Right lobe of liver (tissue), 6 donors: Measurements from ENCODE around the gene NUMB. TPM values are rescaled to one million over a fixed set of nuclear protein-coding genes. Genes with fewer than 3 reads are reported as not detected.
"Not testable (repeated sequence)": the region's sequence is repeated elsewhere in the genome, so short reads cannot be mapped to it uniquely, and the experiment has no call there.

ENCODE experiments used
- ATAC-seq, 4 donors: fragments of 200-7000 bp; cut with Tn5 transposase; one replicate each; pipeline ENCODE4 v1.9.1; 2020; ENCODE audit warnings: mild to moderate bottlenecking in 4 of 4, moderate library complexity in 4 of 4
- DNase-seq, 3 donors: peaks; one replicate each; pipeline ENCODE4 v3.0.0-alpha.2; 2020
- H3K27ac ChIP-seq, 3 donors: fragments of 200-600 bp; one replicate each; pipeline ENCODE4 v1.8.0; 2022
- H3K27me3 ChIP-seq, 2 donors: fragments of 200-600 bp; one replicate each; pipeline ENCODE4 v1.8.0; 2022
- H3K36me3 ChIP-seq, 4 donors: fragments of 200-600 bp; sonication (generic) in 1 of 4; one replicate each; pipeline versions ENCODE4 v1.5.1 to v1.8.0; 2017 to 2022; ENCODE audit warnings: control low read depth in 1 of 4
- H3K4me1 ChIP-seq, 4 donors: fragments of 200-600 bp; sonication (generic) in 1 of 4; one replicate each; pipeline versions ENCODE4 v1.5.1 to v1.8.0; 2017 to 2022; ENCODE audit warnings: control low read depth in 1 of 4
- H3K4me3 ChIP-seq, 3 donors: fragments of 200-600 bp; one replicate each; pipeline ENCODE4 v1.8.0; 2022
- H3K9me3 ChIP-seq, 4 donors: fragments of 200-600 bp; sonication (generic) in 1 of 4; one replicate each; pipeline versions ENCODE4 v1.5.1 to v1.8.0; 2017 to 2022; ENCODE audit warnings: control low read depth in 1 of 4
- POLR2A ChIP-seq: fragments of 450-650 bp; IDR thresholded peaks from one replicate; pipeline ENCODE4 v1.6.1; 2017; ENCODE audit warnings: antibody characterized with exemption, mild to moderate bottlenecking
- WGBS: methylation state at CpG from one replicate; pipeline ENCODE4 v1.1.6; 2018; ENCODE audit warnings: low coverage, low lambda C conversion rate; ENCODE audit not compliant: insufficient coverage; ENCODE audit errors: missing lambda C conversion rate; 5-methylcytosine and 5-hydroxymethylcytosine counted together
- intact Hi-C, 2 donors: fragments of 100-400 bp; cut with DNase I; formaldehyde crosslinking; loops; one replicate each; pipeline versions ENCODE4 v1.11.2 to v1.14.1; 2022
- total RNA-seq, 6 experiments: library from RNA; depleted of rRNA in 2 of 6; stranded (reverse); fragments of >200 nt in 2 of 6; fragmentation: NEBNext Ultra II Directional in 3 of 6; extraction: Animal tissue kit (Norgen Biotek cat#: 25700) in 3 of 6; gene quantifications; one replicate each; pipeline versions ENCODE4 v1.1.0 to v1.2.4, GENCODE V29; 2016 to 2023
- TF ChIP-seq, protein P1 (sequence below), 4 donors: fragments of 200-600 bp in 3 of 4; fragments of 450-650 bp in 1 of 4; IDR thresholded peaks; one replicate each; pipeline versions ENCODE4 v1.5.1 to v1.8.0; 2016 to 2022; ENCODE audit warnings: antibody characterized with exemption in 4 of 4, mild to moderate bottlenecking in 2 of 4
- donor health status: DM: no; HTN: yes; CAD: no.
- donor health status: DM: no; HTN: no; CAD: no.
- donor health status: DM: no; HTN: no; CAD: no.
- donor health status: DM: no; HTN: yes; CAD: no.
- donor health status: DM: no; HTN: yes; CAD: no.

NUMB gene
- total RNA-seq, 6 experiments from 2014 or later = 28.3 to 48.4 (median 43.7) TPM

DNA sequence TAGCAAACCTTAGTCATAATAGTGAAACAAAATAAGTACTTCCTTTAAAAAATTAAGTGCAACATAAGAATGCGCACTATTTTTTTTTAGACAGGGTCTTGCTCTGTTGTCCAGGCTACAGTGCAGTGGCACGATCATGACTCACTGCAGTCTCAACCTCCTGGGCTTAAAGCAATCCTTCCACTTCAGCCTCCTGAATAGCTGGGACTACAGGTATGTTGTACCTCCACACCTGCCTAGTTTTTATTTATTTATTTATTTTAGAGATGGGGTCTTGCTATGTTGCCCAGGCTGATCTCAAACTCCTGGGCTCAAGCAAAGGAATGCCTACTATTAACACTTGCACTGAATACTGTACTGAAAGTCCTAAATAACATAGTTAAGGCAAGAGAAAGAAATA, 93.8 kb downstream of the NUMB start:
- 96% methylated on average over 2 of the region's 2 CpGs for WGBS
- intact Hi-C loops = no loop called here
- Histone ChIP-seq H3K4me1 (peaks cover 0 to 14% (median 0%) of the 10 kb centered on the region in 4 donors), H3K9me3 (no peaks in the 10 kb centered on the region), H3K36me3 (no peaks in the 10 kb centered on the region), H3K4me3 (no peak overlapping the region), H3K27me3 (no peaks in the 10 kb centered on the region), H3K27ac (no peak overlapping the region)
- TF ChIP-seq, protein P1, sequence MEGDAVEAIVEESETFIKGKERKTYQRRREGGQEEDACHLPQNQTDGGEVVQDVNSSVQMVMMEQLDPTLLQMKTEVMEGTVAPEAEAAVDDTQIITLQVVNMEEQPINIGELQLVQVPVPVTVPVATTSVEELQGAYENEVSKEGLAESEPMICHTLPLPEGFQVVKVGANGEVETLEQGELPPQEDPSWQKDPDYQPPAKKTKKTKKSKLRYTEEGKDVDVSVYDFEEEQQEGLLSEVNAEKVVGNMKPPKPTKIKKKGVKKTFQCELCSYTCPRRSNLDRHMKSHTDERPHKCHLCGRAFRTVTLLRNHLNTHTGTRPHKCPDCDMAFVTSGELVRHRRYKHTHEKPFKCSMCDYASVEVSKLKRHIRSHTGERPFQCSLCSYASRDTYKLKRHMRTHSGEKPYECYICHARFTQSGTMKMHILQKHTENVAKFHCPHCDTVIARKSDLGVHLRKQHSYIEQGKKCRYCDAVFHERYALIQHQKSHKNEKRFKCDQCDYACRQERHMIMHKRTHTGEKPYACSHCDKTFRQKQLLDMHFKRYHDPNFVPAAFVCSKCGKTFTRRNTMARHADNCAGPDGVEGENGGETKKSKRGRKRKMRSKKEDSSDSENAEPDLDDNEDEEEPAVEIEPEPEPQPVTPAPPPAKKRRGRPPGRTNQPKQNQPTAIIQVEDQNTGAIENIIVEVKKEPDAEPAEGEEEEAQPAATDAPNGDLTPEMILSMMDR (IDR thresholded peaks at IDR 0.05) = no peak
- TF ChIP-seq POLR2A = no peak
- ATAC-seq (no peak), DNase-seq (no peak)

DNA sequence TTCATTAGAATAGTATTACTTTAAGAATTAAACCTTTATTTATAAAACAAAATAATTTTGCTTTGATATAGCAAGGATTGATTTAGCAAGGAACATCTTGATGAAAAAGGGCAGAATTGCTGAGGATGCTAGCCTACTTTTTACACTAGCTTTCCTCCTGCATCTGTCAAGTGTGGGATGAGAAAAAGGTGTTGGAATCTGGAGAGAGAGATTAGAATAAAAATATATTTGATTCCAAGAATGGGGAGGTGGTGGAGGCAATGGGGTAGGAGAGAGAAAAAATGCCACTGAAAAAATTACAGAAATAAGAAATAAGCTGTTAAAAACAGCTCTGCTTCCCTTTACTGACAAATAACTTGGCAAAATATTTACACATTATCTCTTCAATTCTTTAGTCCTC, 98.9 kb downstream of the NUMB start:
- intact Hi-C loops = no loop called here
- DNase-seq = no peak
- Histone ChIP-seq H3K4me1 (peaks cover 0 to 21% (median 0%) of the 10 kb centered on the region in 4 donors), H3K9me3 (no peaks in the 10 kb centered on the region), H3K27me3 (no peaks in the 10 kb centered on the region), H3K27ac (no peak overlapping the region), H3K36me3 (peaks cover 0 to 14% (median 0%) of the 10 kb centered on the region in 4 donors), H3K4me3 (no peak overlapping the region)
- TF ChIP-seq, protein P1 (IDR thresholded peaks at IDR 0.05) = no peak
- no peak for TF ChIP-seq POLR2A
- no peak for ATAC-seq

DNA sequence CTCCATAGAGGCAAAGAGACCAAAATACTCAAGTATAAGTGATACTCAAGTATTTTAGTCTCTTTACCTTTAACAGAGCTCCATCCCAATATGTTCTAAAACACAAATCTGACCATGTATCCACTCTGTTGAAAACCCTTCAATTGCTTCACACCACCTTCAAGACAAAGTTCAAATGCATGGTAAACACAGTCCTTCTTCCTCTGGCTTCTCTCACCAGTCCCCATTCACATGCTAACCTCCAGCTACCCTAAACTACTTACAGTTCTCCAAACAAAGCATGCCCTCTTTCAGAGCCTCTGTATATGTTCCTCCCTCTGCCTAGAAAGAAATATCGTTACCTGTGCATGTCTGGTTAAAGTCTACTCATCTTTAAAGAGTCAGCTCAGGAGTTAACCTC, 100.2 kb downstream of the NUMB start:
- no peak overlapping the region for H3K4me3 ChIP-seq
- H3K4me1 ChIP-seq = peaks cover 0 to 21% (median 0%) of the 10 kb centered on the region in 4 donors
- WGBS = 60% methylated on average over 1 of the region's 1 CpG
- no peaks in the 10 kb centered on the region for H3K9me3 ChIP-seq
- H3K36me3 ChIP-seq = peaks cover 0 to 22% (median 1%) of the 10 kb centered on the region in 4 donors
- DNase-seq (no peak), ATAC-seq (peak; percentile 48 to 88 (median 62))
- H3K27me3 ChIP-seq = no peaks in the 10 kb centered on the region
- H3K27ac ChIP-seq = no peak overlapping the region
- TF ChIP-seq, protein P1 (IDR thresholded peaks at IDR 0.05) = no peak
- no peak for TF ChIP-seq POLR2A
- intact Hi-C loops = no loop called here

DNA sequence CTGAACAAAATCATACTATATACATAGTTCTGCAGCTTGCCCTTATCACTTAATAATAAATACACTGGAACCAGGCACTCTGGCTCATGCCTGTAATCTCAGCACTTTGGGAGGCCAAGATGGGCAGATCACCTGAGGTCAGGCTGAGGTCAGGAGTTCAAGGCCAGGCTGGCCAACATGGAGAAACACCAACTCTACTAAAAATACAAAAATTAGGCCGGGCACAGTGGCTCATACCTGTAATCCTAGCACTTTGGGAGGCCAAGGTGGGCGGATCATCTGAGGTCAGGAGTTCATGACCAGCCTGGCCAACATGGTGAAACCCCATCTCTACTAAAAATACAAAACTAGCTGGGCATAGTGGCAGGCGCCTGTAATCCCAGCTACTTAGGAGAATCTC, 109.3 kb downstream of the NUMB start:
- H3K27me3 ChIP-seq, intact Hi-C loops, H3K4me3 ChIP-seq, H3K4me1 ChIP-seq, H3K9me3 ChIP-seq, H3K27ac ChIP-seq, H3K36me3 ChIP-seq: not testable (repeated sequence)
- WGBS = 67% methylated on average over 3 of the region's 3 CpGs
- peak in 1 of 3 donors; percentile 56 for DNase-seq
- ATAC-seq = peak in 2 of 4 donors; percentile 44 to 71

DNA sequence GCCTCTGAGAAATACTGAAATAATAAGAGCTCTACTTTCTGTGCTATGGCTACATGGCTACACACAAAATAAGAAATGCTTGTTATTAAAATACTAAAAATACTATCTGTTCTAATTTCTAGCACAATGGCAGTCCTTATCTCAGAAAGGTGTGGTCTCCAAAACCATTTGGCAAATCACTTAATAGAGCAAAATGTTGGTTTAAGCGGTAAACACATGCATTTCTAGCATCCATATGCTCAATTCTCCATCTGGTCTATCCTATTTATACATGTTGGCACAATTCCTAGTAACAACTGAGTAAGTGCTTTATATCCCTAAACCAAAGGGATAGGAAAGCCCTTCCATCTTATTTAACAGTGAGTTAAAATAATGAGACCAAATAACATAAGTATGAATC, 114.0 kb downstream of the NUMB start:
- Histone ChIP-seq H3K4me3 (no peak overlapping the region), H3K9me3 (no peaks in the 10 kb centered on the region), H3K36me3 (no peaks in the 10 kb centered on the region), H3K4me1 (peaks cover 0 to 4% (median 0%) of the 10 kb centered on the region in 4 donors), H3K27ac (no peak overlapping the region), H3K27me3 (no peaks in the 10 kb centered on the region)
- DNase-seq (no peak), ATAC-seq (no peak)
- intact Hi-C loops = no loop called here
- WGBS = 77% methylated on average over 1 of the region's 1 CpG
- TF ChIP-seq, protein P1 (IDR thresholded peaks at IDR 0.05) = no peak
